Ishikawa (cell line): ENCODE data around the gene SLC22A31.

Experiments used
- CEBPB ChIP-seq: IDR thresholded peaks from 2 replicates; pipeline ENCODE4 v1.6.1; 2012
- CREB1 ChIP-seq: IDR thresholded peaks from 2 replicates; pipeline ENCODE4 v1.6.1; 2012; ENCODE audit warnings: low read depth
- EGR1 ChIP-seq: IDR thresholded peaks from 2 replicates; pipeline ENCODE4 v1.6.1; 2012
- EP300 ChIP-seq: IDR thresholded peaks from 2 replicates; pipeline ENCODE4 v1.6.1; 2012; ENCODE audit warnings: borderline replicate concordance
- FOXM1 ChIP-seq: IDR thresholded peaks from 2 replicates; pipeline ENCODE4 v1.6.1; 2012; ENCODE audit warnings: low read depth, borderline replicate concordance
- NFIC ChIP-seq: IDR thresholded peaks from 2 replicates; pipeline ENCODE4 v1.6.1; 2012
- RAD21 ChIP-seq: IDR thresholded peaks from 2 replicates; pipeline ENCODE4 v1.6.1; 2012; ENCODE audit warnings: low read depth
- TAF1 ChIP-seq: IDR thresholded peaks from 2 replicates; pipeline ENCODE4 v1.6.1; 2012; ENCODE audit warnings: low read depth, mild to moderate bottlenecking
- TCF12 ChIP-seq: IDR thresholded peaks from 2 replicates; pipeline ENCODE4 v1.6.1; 2012; ENCODE audit warnings: low read depth
- TEAD4 ChIP-seq: IDR thresholded peaks from 2 replicates; pipeline ENCODE4 v1.6.1; 2012
- YY1 ChIP-seq: IDR thresholded peaks from 2 replicates; pipeline ENCODE4 v1.6.1; 2012; ENCODE audit warnings: low read depth
- ZBTB7A ChIP-seq: IDR thresholded peaks from 2 replicates; pipeline ENCODE4 v1.6.1; 2012; ENCODE audit warnings: low read depth
- TF ChIP-seq, protein P1 (sequence below): IDR thresholded peaks from 2 replicates; pipeline ENCODE4 v1.6.1; 2012
- TF ChIP-seq, protein P2 (sequence below): IDR thresholded peaks from 2 replicates; pipeline ENCODE4 v1.6.1; 2012
- TF ChIP-seq, protein P3 (sequence below): IDR thresholded peaks from 2 replicates; pipeline ENCODE4 v1.6.1; 2012; ENCODE audit warnings: low read depth, mild to moderate bottlenecking

SLC22A31 gene

DNA sequence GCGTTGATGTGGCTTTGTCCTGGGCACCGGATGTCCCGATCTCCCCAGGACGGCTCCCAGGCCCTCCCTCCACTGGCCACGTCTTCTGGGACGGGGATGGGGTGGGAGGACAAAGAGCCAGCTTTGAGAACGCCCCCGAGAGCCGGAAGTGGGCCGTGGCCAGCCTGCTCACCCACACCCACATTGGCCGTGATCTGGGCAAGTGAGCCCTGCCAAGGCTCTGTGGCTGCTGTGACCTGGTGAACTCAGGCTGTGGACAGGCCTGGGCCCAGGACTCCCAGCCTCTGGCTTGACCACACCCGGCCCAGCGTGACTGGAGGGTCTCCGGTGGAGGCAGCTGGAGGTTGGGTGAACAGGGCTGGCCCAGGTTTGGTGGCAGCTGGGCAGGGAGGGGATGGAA is 25.5 kb downstream of the SLC22A31 start:
- TF ChIP-seq, protein P1, sequence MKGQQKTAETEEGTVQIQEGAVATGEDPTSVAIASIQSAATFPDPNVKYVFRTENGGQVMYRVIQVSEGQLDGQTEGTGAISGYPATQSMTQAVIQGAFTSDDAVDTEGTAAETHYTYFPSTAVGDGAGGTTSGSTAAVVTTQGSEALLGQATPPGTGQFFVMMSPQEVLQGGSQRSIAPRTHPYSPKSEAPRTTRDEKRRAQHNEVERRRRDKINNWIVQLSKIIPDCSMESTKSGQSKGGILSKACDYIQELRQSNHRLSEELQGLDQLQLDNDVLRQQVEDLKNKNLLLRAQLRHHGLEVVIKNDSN, result no peak
- TF ChIP-seq TEAD4 (no peak), CEBPB (no peak), ZBTB7A (no peak)

DNA sequence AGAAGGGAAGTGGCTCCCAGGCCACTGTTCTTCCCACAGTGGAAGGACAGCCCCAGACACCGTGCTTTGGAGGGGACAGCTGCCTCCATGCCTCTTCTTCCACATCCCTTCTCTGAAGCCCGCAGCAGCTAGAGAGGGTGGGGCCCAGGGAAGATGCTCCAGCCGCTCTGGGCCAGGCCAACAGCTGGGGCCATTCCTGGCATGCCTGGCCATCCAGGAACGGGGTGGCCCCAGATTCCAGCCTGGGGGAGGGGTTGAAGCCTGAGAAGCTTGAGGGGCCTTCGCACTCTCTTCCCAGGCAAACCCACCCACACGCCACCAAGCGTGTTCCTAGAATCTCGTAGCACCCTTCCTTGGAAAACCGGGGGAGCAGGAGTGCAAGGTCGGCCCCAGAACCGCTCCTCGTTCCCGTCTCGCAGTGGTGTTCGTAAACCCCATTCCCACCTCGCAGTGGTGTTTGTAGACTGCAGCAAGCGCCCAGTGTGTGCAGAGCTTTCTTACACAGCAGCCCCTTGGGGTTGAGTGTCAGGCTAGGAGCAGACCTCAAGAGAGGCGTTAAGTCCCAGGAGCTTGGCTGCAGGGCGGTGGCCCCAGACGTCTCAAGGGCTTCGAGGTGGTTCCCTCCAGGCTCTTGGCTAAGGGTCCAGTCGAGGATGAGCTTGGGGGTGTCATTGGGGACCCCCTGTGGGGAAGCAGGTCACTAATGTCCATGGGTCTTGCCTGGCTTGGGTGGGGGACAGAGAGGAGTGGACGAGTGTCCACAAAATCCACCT is 26.1 kb downstream of the SLC22A31 start:
- TF ChIP-seq, protein P2, sequence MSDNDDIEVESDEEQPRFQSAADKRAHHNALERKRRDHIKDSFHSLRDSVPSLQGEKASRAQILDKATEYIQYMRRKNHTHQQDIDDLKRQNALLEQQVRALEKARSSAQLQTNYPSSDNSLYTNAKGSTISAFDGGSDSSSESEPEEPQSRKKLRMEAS, result no peak
- TF ChIP-seq TAF1, result no peak
- TF ChIP-seq FOXM1, result no peak
- no peak for TF ChIP-seq CREB1
- TF ChIP-seq TEAD4, result no peak

DNA sequence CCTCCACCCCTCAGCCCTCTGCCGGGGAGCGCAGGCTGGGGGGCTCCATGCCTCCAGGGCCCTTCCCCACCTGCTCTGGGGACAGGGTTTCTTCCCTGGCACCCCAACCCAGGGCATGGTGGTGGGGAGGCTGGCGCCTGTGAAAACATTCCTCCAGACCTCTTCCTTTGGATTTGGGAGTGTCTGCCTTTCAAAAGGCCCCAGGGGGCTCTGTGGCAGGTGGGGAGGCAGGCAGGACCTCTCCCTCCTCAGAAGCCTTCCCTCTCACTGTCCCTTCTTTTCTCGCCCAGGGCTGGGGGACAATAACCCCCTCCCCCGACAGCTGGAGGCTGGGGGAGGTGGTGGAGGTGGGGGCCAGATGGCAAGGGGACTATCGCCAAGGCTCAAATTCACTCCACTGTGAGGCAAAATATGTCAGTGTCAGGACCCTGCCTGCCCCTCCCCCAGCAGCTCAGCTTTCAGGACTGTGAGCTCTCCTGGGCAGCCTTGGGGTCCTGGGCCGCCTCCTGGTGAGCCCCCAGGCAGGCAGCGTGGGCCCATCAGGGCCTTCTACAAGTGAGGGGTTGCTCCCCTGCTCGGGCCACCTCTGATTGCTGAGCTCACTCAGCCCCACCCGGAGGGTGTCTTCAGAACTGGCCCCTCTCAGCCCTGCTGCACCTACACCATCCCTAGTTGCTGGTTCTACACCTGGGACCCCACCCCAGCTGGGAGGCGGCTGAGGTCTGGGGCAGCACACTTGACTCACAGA is 27.0 kb downstream of the SLC22A31 start:
- TF ChIP-seq EP300, result no peak
- TF ChIP-seq, protein P2, result no peak
- no peak for TF ChIP-seq TAF1
- no peak for TF ChIP-seq EGR1
- TF ChIP-seq, protein P1, result no peak
- TF ChIP-seq ZBTB7A, result no peak
- TF ChIP-seq TEAD4, result no peak
- no peak for TF ChIP-seq YY1
- TF ChIP-seq RAD21, result no peak
- TF ChIP-seq, protein P3, sequence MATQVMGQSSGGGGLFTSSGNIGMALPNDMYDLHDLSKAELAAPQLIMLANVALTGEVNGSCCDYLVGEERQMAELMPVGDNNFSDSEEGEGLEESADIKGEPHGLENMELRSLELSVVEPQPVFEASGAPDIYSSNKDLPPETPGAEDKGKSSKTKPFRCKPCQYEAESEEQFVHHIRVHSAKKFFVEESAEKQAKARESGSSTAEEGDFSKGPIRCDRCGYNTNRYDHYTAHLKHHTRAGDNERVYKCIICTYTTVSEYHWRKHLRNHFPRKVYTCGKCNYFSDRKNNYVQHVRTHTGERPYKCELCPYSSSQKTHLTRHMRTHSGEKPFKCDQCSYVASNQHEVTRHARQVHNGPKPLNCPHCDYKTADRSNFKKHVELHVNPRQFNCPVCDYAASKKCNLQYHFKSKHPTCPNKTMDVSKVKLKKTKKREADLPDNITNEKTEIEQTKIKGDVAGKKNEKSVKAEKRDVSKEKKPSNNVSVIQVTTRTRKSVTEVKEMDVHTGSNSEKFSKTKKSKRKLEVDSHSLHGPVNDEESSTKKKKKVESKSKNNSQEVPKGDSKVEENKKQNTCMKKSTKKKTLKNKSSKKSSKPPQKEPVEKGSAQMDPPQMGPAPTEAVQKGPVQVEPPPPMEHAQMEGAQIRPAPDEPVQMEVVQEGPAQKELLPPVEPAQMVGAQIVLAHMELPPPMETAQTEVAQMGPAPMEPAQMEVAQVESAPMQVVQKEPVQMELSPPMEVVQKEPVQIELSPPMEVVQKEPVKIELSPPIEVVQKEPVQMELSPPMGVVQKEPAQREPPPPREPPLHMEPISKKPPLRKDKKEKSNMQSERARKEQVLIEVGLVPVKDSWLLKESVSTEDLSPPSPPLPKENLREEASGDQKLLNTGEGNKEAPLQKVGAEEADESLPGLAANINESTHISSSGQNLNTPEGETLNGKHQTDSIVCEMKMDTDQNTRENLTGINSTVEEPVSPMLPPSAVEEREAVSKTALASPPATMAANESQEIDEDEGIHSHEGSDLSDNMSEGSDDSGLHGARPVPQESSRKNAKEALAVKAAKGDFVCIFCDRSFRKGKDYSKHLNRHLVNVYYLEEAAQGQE, result no peak
- no peak for TF ChIP-seq FOXM1
- TF ChIP-seq TCF12, result no peak
- no peak for TF ChIP-seq NFIC
- TF ChIP-seq CEBPB, result no peak
- TF ChIP-seq CREB1, result no peak

DNA sequence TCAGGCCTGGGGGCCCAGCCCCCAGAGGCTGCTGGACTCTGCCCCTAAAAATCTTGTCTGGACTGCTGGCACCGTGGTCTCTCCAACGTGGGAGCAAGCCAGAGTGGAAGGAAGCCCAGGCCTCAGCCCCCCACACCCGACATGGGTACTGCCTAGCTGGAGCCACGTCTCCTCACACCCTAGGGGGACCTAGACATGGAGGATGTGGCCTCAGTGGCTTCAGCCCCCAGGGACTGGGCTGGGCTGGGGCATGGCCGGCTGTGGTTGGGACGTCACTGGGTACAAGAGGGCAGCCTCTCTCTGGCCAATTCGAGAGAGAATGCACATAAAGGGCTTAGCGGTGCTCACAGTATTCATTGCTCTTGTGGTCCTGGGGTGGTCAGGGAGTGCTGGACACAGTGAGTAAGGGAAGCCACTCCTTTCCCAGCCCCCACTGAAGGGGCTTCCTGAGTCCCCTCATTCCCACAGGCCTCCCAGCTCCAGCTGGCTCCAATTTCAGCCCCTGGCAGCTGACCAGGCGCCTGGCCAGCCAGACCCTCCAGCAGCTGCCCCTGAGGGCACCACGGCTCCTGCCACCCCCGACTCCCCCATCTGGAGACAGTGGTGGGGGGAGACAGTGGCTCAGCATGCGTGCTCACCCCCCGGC is 27.7 kb downstream of the SLC22A31 start:
- TF ChIP-seq TEAD4, result no peak
- no peak for TF ChIP-seq CREB1
- no peak for TF ChIP-seq TAF1
- no peak for TF ChIP-seq CEBPB
- TF ChIP-seq RAD21, result no peak
- TF ChIP-seq, protein P1, result no peak

DNA sequence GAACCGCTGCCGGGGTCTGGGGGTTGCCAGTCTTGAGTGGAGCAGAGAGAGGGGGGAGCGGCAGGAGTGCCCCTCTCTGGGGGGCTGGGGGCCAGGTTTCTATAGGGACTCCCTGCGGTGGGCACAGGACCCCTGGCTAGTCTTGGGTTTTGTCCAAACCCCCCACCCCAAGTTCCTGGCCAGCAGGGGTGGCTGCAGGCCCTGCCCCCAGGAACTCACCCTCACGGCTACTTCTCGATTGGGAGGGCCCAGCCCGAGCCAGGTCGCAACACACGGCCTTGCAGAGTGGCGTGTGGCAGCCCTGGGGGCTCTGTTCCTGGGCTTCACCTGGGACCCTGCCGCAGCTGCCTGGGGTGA is 28.2 kb downstream of the SLC22A31 start:
- TF ChIP-seq CEBPB (no peak), CREB1 (no peak), EP300 (no peak), RAD21 (no peak), ZBTB7A (no peak), TAF1 (no peak), FOXM1 (no peak), TEAD4 (no peak), YY1 (no peak)
- TF ChIP-seq, protein P3, result no peak
- TF ChIP-seq, protein P1, result no peak
